Psoas muscle (tissue), 8 donors: ENCODE measurements around the gene MGST2. TPM values are rescaled to one million over a fixed set of nuclear protein-coding genes. Genes with fewer than 3 reads are reported as not detected.

Experiments used
- ATAC-seq, 4 donors: fragments of 200-7000 bp; cut with Tn5 transposase; one replicate each; pipeline ENCODE4 v1.9.1; 2020; ENCODE audit warnings: moderate library complexity in 3 of 4, mild to moderate bottlenecking in 2 of 4
- DNase-seq, 2 donors: peaks; one replicate each; pipeline ENCODE4 v3.0.0-alpha.2; 2020
- H3K27ac ChIP-seq: fragments of 200-600 bp; one replicate; pipeline ENCODE4 v1.8.0; 2022
- H3K27me3 ChIP-seq, 3 donors: fragments of 200-600 bp in 1 of 3; one replicate each; pipeline versions ENCODE4 v1.6.1 to v1.8.0; 2013 to 2022; ENCODE audit warnings: low read length in 2 of 3, mild to moderate bottlenecking in 2 of 3, moderate library complexity in 1 of 3; ENCODE audit not compliant: insufficient read depth in 3 of 3
- H3K36me3 ChIP-seq, 2 donors: fragments of 200-600 bp in 1 of 2; one replicate each; pipeline versions ENCODE4 v1.6.1 to v1.8.0; 2013 to 2022; ENCODE audit warnings: low read depth in 1 of 2, mild to moderate bottlenecking in 1 of 2, moderate library complexity in 1 of 2; ENCODE audit not compliant: insufficient read depth in 1 of 2
- H3K4me1 ChIP-seq: fragments of 200-600 bp; one replicate; pipeline ENCODE4 v1.8.0; 2022
- H3K4me3 ChIP-seq: fragments of 200-600 bp; one replicate; pipeline ENCODE4 v1.8.0; 2022; ENCODE audit warnings: mild to moderate bottlenecking
- H3K9me3 ChIP-seq: fragments of 200-600 bp; one replicate; pipeline ENCODE4 v1.8.0; 2022
- CTCF ChIP-seq: fragments of 200-600 bp; IDR thresholded peaks from one replicate; pipeline ENCODE4 v1.8.0; 2022; ENCODE audit warnings: antibody characterized with exemption
- WGBS, 3 donors: extraction: QIAGEN DNeasy Blood & Tissue Kit; methylation state at CpG; one replicate each; pipeline versions ENCODE4 v1.1.6 to v1.1.7; 2013; 5-methylcytosine and 5-hydroxymethylcytosine counted together
- intact Hi-C, 2 donors: fragments of 100-400 bp; cut with DNase I; formaldehyde crosslinking; loops; one replicate each; pipeline versions ENCODE4 v1.11.0 to v1.14.2; 2022
- polyA plus RNA-seq, 3 donors: library from polyadenylated mRNA; stranded (reverse); fragments of 200-250 nt; gene quantifications; one replicate each; pipeline ENCODE4 v1.2.3, GENCODE V29; 2013
- total RNA-seq, 4 donors: library from RNA; stranded (reverse); fragmentation: NEBNext Ultra II Directional in 2 of 4; extraction: Animal tissue kit (Norgen Biotek cat#: 25700) in 2 of 4; gene quantifications; one replicate each; pipeline versions ENCODE4 v1.2.1 to v1.2.4, GENCODE V29; 2021 to 2023
- donor health status: healthy with polysubstance abuse.
- donor health status: DM: no; HTN: no; CAD: no; lungs with moderate emphysema.
- donor health status: Bipolar disorder and iron deficiency.
- donor health status: healthy.
- donor health status: DM: yes; HTN: yes; CAD: no.
- donor health status: DM: no; HTN: no; CAD: no.
- donor health status: DM: no; HTN: no; CAD: no.
- donor health status: DM: yes; HTN: yes; CAD: no.

Gene MGST2
- total and polyA plus RNA-seq, 7 donors = 18.2 to 56.2 (median 46.8) TPM

DNA sequence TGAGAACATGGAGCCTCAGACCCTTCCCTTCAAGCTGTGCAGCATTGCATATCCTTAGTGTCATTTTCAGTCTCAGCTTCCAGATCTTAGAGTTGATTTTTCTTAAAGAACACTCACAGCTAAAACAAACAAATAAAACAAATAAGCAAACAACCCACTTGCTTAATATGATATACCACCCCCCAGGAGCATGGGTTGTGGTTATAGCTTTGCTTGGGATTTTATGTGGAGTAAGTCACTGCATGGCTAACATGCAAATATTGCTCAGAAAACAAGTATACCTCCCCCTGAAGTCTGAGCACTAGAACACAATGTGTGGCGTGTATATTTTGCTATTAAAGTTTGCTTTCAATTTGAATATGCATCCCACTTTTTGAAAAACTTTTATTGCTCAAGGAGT is 78.6 kb downstream of the MGST2 start:
- intact Hi-C loops = loop anchor here in 1 of 2 donors (5.0 kb wide), 1 partner anchor 33 kb away; no protein-coding TSS in a partner anchor
- no peak overlapping the region for H3K4me3 ChIP-seq
- no peak overlapping the region for H3K27ac ChIP-seq
- DNase-seq (no peak), ATAC-seq (no peak)
- no peaks in the 10 kb centered on the region for H3K27me3 ChIP-seq
- peaks cover 31% of the 10 kb centered on the region for H3K4me1 ChIP-seq
- H3K9me3 ChIP-seq = no peaks in the 10 kb centered on the region
- no peak for TF ChIP-seq CTCF
- WGBS, 3 donors = 91 to 97% (median 96%) methylated on average over 1 of the region's 1 CpG
- no peaks in the 10 kb centered on the region for H3K36me3 ChIP-seq

GRCh38 chr4:139745111-139745639 is 79.6 kb downstream of the MGST2 start:
- H3K36me3 ChIP-seq = no peaks in the 10 kb centered on the region
- no peak for TF ChIP-seq CTCF
- no peak overlapping the region for H3K27ac ChIP-seq
- intact Hi-C loops = no loop called here
- no peak for DNase-seq
- no peaks in the 10 kb centered on the region for H3K27me3 ChIP-seq
- 92 to 96% (median 96%) methylated on average over 6 of the region's 6 CpGs for WGBS, 3 donors
- no peak overlapping the region for H3K4me3 ChIP-seq
- no peak for ATAC-seq
- H3K9me3 ChIP-seq = no peaks in the 10 kb centered on the region
- peaks cover 22% of the 10 kb centered on the region for H3K4me1 ChIP-seq

DNA sequence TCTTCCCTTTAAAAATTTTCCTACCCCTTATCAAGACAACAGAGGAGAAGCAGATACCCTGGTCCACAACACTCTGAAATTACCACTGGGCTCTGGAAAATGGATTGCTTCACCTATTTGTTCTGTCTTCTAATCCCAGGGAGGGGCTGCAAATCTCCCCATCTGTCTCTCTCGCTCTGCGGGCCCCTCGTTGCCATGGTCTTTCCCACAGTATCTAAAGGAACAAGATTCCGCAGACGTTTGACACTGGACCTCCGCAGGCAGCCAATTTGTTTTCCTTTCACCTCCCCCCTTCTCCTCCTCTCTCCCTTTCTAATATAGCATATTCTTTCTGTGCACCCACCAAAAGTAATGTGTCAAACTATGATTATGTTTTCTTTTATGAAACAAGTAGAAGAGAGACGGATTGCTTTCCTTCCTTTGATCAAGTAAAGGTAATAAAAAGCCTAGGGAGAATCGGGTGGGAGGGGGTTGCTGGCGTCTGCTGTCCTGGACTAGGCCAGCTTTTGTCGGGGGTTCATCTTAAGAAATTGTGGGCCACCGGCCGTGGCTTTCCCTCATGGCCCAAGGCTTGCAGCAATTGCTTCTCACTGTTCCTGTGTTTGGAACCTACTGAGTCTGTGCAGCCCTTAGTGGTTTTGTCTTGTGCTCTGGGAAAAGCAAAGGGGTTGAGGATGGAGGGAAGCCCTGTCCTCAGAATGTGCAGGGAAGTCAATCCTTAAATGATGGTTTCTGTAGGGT is 81.0 kb downstream of the MGST2 start:
- H3K27me3 ChIP-seq = no peaks in the 10 kb centered on the region
- intact Hi-C loops = no loop called here
- WGBS, 3 donors = 67 to 74% (median 73%) methylated on average over 12 of the region's 12 CpGs

DNA sequence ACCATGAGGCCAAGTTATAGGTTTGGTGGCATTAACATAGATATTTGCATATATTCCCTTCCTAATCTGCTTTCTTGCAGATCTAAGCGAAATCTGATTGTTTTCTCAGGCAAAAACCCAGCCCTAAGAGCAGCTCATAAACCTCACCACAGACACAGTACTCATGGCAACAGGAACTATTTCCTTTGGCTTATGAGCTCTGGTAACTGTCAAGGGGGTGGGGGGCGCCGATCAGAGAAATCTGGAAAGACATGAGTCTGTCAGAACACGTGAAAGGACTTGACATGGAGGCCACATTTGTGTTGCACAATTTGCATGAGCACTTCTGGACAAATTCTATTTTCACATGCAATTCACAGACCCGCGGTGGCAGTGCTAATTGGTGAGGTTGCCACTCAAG is 83.7 kb downstream of the MGST2 start:
- H3K9me3 ChIP-seq = no peaks in the 10 kb centered on the region
- H3K36me3 ChIP-seq = no peaks in the 10 kb centered on the region
- no peak for TF ChIP-seq CTCF
- H3K4me3 ChIP-seq = no peak overlapping the region
- peaks cover under 1% of the 10 kb centered on the region for H3K4me1 ChIP-seq
- no peak for ATAC-seq
- WGBS, 3 donors = 76 to 85% (median 85%) methylated on average over 6 of the region's 6 CpGs
- DNase-seq = no peak
- intact Hi-C loops = no loop called here
- no peaks in the 10 kb centered on the region for H3K27me3 ChIP-seq
- no peak overlapping the region for H3K27ac ChIP-seq

More for the DNA sequence above, 81.0 kb downstream of the MGST2 start:
- no peak for ATAC-seq
- no peaks in the 10 kb centered on the region for H3K9me3 ChIP-seq
- H3K4me1 ChIP-seq = peaks cover 11% of the 10 kb centered on the region
- no peaks in the 10 kb centered on the region for H3K36me3 ChIP-seq
- no peak for TF ChIP-seq CTCF
- DNase-seq = no peak
- H3K27ac ChIP-seq = no peak overlapping the region
- H3K4me3 ChIP-seq = no peak overlapping the region
